Neuronal stem cell (in vitro differentiated cells): ENCODE data around the gene OR6S1.

ENCODE experiments used
- DNase-seq: peaks from one replicate; pipeline ENCODE4 v3.0.0-alpha.2; 2013; ENCODE audit warnings: low spot score
- H2AFZ ChIP-seq: one replicate; pipeline ENCODE4 v1.6.1; 2013; ENCODE audit warnings: mild to moderate bottlenecking, low read length, inconsistent platforms
- H2AK5ac ChIP-seq: 2 replicates; pipeline ENCODE4 v1.6.1; 2013; ENCODE audit warnings: low read depth, mild to moderate bottlenecking, inconsistent platforms, low read length, moderate library complexity, mixed read lengths
- H2BK120ac ChIP-seq: 2 replicates; pipeline ENCODE4 v1.6.1; 2013; ENCODE audit warnings: low read depth, mild to moderate bottlenecking, inconsistent platforms, low read length, moderate library complexity, mixed read lengths
- H2BK12ac ChIP-seq: one replicate; pipeline ENCODE4 v1.6.1; 2013; ENCODE audit warnings: low read length, inconsistent platforms
- H2BK15ac ChIP-seq: 2 replicates; pipeline ENCODE4 v1.6.1; 2013; ENCODE audit warnings: mild to moderate bottlenecking, low read length, inconsistent platforms, mixed read lengths
- H2BK5ac ChIP-seq: one replicate; pipeline ENCODE4 v1.6.1; 2013; ENCODE audit warnings: inconsistent platforms, mild to moderate bottlenecking, low read length, moderate library complexity
- H3K14ac ChIP-seq: one replicate; pipeline ENCODE4 v1.6.1; 2013; ENCODE audit warnings: low read length, inconsistent platforms
- H3K18ac ChIP-seq: 2 replicates; pipeline ENCODE4 v1.6.1; 2013; ENCODE audit warnings: low read length, inconsistent platforms
- H3K23ac ChIP-seq: 2 replicates; pipeline ENCODE4 v1.6.1; 2013; ENCODE audit warnings: low read depth, mild to moderate bottlenecking, mixed read lengths, low read length, inconsistent platforms; ENCODE audit not compliant: poor library complexity
- H3K27ac ChIP-seq: replicated peaks from 3 replicates; pipeline ENCODE4 v1.5.1; 2013; ENCODE audit warnings: low read length, inconsistent platforms
- H3K27me3 ChIP-seq, 3 experiments: 2 replicates each; pipeline ENCODE4 v1.6.1; 2013; ENCODE audit warnings: low read length in 3 of 3, mild to moderate bottlenecking in 2 of 3, inconsistent platforms in 1 of 3, low read depth in 1 of 3, mixed read lengths in 1 of 3, moderate library complexity in 1 of 3; ENCODE audit not compliant: control insufficient read depth in 3 of 3, insufficient read depth in 3 of 3
- H3K36me3 ChIP-seq, 2 donors: replicated peaks in 1 of 2; 2 replicates each; pipeline ENCODE4 v1.6.1; 2013; ENCODE audit warnings: low read length in 2 of 2; ENCODE audit not compliant: control insufficient read depth in 2 of 2, insufficient read depth in 2 of 2
- H3K4ac ChIP-seq: 2 replicates; pipeline ENCODE4 v1.6.1; 2013; ENCODE audit warnings: inconsistent platforms, mild to moderate bottlenecking, low read length, moderate library complexity
- H3K4me1 ChIP-seq, 2 donors: 1 replicate in 1 of 2; 2 replicates in 1 of 2; pipeline ENCODE4 v1.6.1; 2013; ENCODE audit warnings: low read length in 2 of 2, low read depth in 1 of 2; ENCODE audit not compliant: control insufficient read depth in 2 of 2, insufficient read depth in 1 of 2
- H3K4me2 ChIP-seq: one replicate; pipeline ENCODE4 v1.6.1; 2013; ENCODE audit warnings: mild to moderate bottlenecking, low read length, inconsistent platforms; ENCODE audit not compliant: insufficient read depth, poor library complexity, severe bottlenecking
- H3K4me3 ChIP-seq, 2 donors: 2 replicates each; pipeline ENCODE4 v1.5.1; 2013; ENCODE audit warnings: low read length in 2 of 2, mild to moderate bottlenecking in 2 of 2, inconsistent platforms in 1 of 2, moderate library complexity in 1 of 2
- H3K79me1 ChIP-seq: one replicate; pipeline ENCODE4 v1.6.1; 2013; ENCODE audit warnings: low read depth, mild to moderate bottlenecking, inconsistent platforms, low read length, moderate library complexity
- H3K9ac ChIP-seq: one replicate; pipeline ENCODE4 v1.6.1; 2013; ENCODE audit warnings: mild to moderate bottlenecking, low read depth, low read length, inconsistent platforms; ENCODE audit not compliant: poor library complexity
- H3K9me3 ChIP-seq, 2 donors: replicated peaks in 1 of 2; 2 replicates each; pipeline versions ENCODE3 to v1.6.1; 2013; ENCODE audit warnings: low read length in 2 of 2, mild to moderate bottlenecking in 2 of 2, inconsistent platforms in 1 of 2, low read depth in 1 of 2, mixed read lengths in 1 of 2, moderate library complexity in 1 of 2; ENCODE audit not compliant: control insufficient read depth in 2 of 2, insufficient read depth in 1 of 2
- H4K8ac ChIP-seq: one replicate; pipeline ENCODE4 v1.6.1; 2013; ENCODE audit warnings: low read depth, mild to moderate bottlenecking, inconsistent platforms, low read length, moderate library complexity
- H4K91ac ChIP-seq: one replicate; pipeline ENCODE4 v1.6.1; 2013; ENCODE audit warnings: low read length, low read depth, mild to moderate bottlenecking, inconsistent platforms; ENCODE audit not compliant: poor library complexity
- WGBS, 2 donors: extraction: QIAGEN DNeasy Blood & Tissue Kit; methylation state at CpG; one replicate each; pipeline ENCODE4 v1.1.7; 2013; ENCODE audit warnings: missing lambda C conversion rate in 2 of 2, mixed read lengths in 1 of 2; ENCODE audit not compliant: insufficient read length in 2 of 2, insufficient replicate concordance in 1 of 2; ENCODE audit errors: extremely low coverage in 2 of 2; 5-methylcytosine and 5-hydroxymethylcytosine counted together

The OR6S1 gene

DNA sequence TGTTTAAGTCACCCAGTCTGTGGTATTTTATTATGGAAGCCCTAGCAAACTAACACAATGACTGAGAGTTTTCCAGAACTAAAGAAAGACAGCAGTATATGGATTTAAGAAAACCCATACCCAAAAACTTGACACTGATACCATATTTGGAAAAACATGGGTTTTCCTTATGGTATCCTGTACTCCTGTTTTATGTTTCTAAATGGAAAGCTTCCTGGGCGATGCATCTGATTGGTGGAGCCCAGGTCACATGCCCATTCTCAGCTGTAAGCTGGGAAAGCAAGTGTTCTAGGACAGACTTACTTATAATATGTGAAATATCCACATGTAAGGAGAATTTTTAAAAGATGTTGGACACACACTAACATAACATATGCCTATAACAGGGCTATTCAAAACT, 38.4 kb upstream of the OR6S1 start:
- H3K79me1 ChIP-seq = no peaks in the 10 kb centered on the region
- no peak overlapping the region for H2BK120ac ChIP-seq
- no peak overlapping the region for H3K4me3 ChIP-seq
- H3K9me3 ChIP-seq = no peaks in the 10 kb centered on the region
- H3K9ac ChIP-seq = no peak overlapping the region
- no peak overlapping the region for H2AFZ ChIP-seq
- H4K8ac ChIP-seq = no peak overlapping the region
- peaks cover 0 to 5% (median 0%) of the 10 kb centered on the region in 3 experiments for H3K27me3 ChIP-seq
- H3K4me1 ChIP-seq = peaks cover 2 to 3% of the 10 kb centered on the region in 2 donors
- H2AK5ac ChIP-seq = no peak overlapping the region
- H3K18ac ChIP-seq = no peak overlapping the region
- DNase-seq = no peak
- no peak overlapping the region for H4K91ac ChIP-seq
- no peak overlapping the region for H3K14ac ChIP-seq
- H3K23ac ChIP-seq = no peak overlapping the region
- H2BK15ac ChIP-seq = no peak overlapping the region
- no CpG with 5 or more reads among the region's 1 CpG for WGBS, 2 donors
- H2BK12ac ChIP-seq = no peak overlapping the region
- no peak overlapping the region for H3K4ac ChIP-seq
- H3K27ac ChIP-seq = no peak overlapping the region
- H3K36me3 ChIP-seq = no peaks in the 10 kb centered on the region
- H3K4me2 ChIP-seq = no peak overlapping the region
- no peak overlapping the region for H2BK5ac ChIP-seq

DNA sequence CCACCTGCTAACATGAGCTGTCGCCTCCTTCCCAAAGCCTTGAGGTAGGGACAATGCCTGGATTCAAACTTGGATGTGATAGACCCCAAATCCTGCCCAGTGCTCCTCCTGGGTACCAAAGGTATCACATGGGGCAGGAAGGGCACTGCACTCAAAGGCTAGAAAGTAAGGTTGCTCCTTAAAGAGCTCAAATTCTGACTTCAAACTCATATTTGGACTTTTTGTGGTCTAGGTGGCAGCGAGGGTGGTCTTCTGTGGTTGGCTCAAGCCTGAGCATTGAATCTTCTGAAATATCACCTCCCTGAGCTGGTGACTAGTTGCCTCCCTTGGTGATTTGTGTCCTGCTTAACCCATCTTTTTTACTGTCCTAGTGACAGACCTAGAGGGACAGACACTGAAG, 34.6 kb upstream of the OR6S1 start:
- H3K4me1 ChIP-seq = peaks cover 2 to 3% of the 10 kb centered on the region in 2 donors
- no peak overlapping the region for H4K91ac ChIP-seq
- H3K9me3 ChIP-seq = no peaks in the 10 kb centered on the region
- no peak overlapping the region for H2AK5ac ChIP-seq
- no peak overlapping the region for H4K8ac ChIP-seq
- no peak overlapping the region for H3K18ac ChIP-seq
- no peaks in the 10 kb centered on the region for H3K36me3 ChIP-seq
- H2BK5ac ChIP-seq = no peak overlapping the region
- no peak overlapping the region for H3K4me3 ChIP-seq
- no peak overlapping the region for H3K23ac ChIP-seq
- H3K27me3 ChIP-seq = peaks cover 0 to 5% (median 0%) of the 10 kb centered on the region in 3 experiments
- H3K4me2 ChIP-seq = no peak overlapping the region
- H3K4ac ChIP-seq = no peak overlapping the region
- H2AFZ ChIP-seq = no peak overlapping the region
- no peak overlapping the region for H2BK120ac ChIP-seq
- no CpG with 5 or more reads among the region's 2 CpGs for WGBS, 2 donors
- no peak for DNase-seq
- no peak overlapping the region for H3K27ac ChIP-seq
- H2BK15ac ChIP-seq = no peak overlapping the region
- H3K9ac ChIP-seq = no peak overlapping the region
- H2BK12ac ChIP-seq = no peak overlapping the region
- H3K79me1 ChIP-seq = no peaks in the 10 kb centered on the region
- no peak overlapping the region for H3K14ac ChIP-seq

DNA sequence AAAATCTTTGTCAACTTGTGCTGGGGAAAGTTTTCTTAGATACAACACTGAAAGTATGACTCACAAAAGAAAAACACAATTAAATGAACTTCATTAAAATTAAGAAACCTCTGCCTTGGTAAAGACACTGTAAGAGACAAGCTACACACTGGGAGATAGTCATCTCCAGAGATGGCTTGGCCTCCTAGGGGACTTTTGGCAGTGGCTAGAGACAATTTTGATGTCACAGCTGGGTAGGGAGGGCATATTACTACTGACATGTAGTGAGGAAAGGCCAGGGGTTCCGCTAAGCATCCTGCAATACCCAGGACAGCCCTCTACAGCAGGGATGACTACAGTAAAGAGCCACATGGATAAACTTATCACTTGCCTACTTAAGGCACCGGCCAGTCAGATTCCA, 34.2 kb upstream of the OR6S1 start:
- Histone ChIP-seq H3K4me3 (no peak overlapping the region), H4K8ac (no peak overlapping the region), H4K91ac (no peak overlapping the region), H3K9me3 (no peaks in the 10 kb centered on the region), H2BK5ac (no peak overlapping the region), H3K14ac (no peak overlapping the region), H3K9ac (no peak overlapping the region), H3K4me1 (peaks cover 0 to 2% of the 10 kb centered on the region in 2 donors), H2AK5ac (no peak overlapping the region), H2AFZ (no peak overlapping the region), H3K79me1 (no peaks in the 10 kb centered on the region), H2BK120ac (no peak overlapping the region), H3K18ac (no peak overlapping the region), H3K4ac (no peak overlapping the region), H3K23ac (no peak overlapping the region), H2BK12ac (no peak overlapping the region), H3K36me3 (no peaks in the 10 kb centered on the region), H3K27me3 (peaks cover 0 to 5% (median 0%) of the 10 kb centered on the region in 3 experiments), H3K4me2 (no peak overlapping the region), H2BK15ac (no peak overlapping the region), H3K27ac (no peak overlapping the region)
- no CpG with 5 or more reads among the region's 2 CpGs for WGBS, 2 donors
- DNase-seq = no peak

DNA sequence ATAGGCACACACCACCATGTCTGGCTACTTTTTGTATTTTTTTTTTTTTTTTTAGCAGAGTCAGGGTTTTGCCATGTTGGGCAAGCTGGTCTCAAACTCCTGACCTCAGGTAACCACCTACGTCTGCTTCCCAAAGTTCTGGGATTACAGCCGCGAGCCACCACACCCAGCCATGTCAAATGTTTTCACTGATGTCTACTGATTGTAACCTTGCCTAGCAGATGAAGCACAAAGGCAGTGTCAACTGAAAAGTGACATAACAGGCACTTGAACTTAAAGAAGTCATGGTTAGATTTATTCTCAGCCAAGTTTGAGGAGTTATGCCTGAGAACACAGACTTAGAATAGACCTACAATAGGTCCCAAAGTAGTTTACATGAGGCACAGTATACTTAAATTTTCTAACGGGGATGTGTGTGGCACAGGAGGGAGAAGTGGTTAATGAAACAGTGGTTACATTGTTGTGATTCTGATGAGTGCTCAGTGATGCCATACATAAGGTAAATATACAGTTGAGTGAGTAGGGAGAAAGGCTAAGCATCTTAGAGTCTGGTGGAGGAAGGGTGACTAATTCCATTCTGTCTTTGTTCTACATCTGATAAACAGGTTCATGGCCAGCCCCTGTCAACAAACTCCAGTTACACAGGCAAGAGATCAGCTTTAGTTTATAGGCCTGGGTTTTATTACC, 30.2 kb upstream of the OR6S1 start:
- Histone ChIP-seq H3K23ac (no peak overlapping the region), H3K27me3 (peaks cover 0 to 11% (median 0%) of the 10 kb centered on the region in 3 experiments), H3K18ac (no peak overlapping the region), H2BK5ac (no peak overlapping the region), H3K27ac (no peak overlapping the region), H3K14ac (no peak overlapping the region), H3K9me3 (no peaks in the 10 kb centered on the region), H3K4me2 (no peak overlapping the region), H3K79me1 (no peaks in the 10 kb centered on the region), H3K36me3 (no peaks in the 10 kb centered on the region), H3K4ac (no peak overlapping the region), H2BK15ac (no peak overlapping the region), H2AK5ac (no peak overlapping the region), H3K4me1 (no peaks in the 10 kb centered on the region), H3K4me3 (no peak overlapping the region), H3K9ac (no peak overlapping the region), H4K8ac (no peak overlapping the region), H4K91ac (no peak overlapping the region), H2BK12ac (no peak overlapping the region), H2AFZ (no peak overlapping the region), H2BK120ac (no peak overlapping the region)
- WGBS, 2 donors = no CpG with 5 or more reads among the region's 4 CpGs
- no peak for DNase-seq
